ENCODE measurements around the gene BEAN1.

Gene BEAN1

GRCh38 chr16:66469291-66469946 lies 42.3 kb downstream of the BEAN1 start:
- DNase-seq (ENCODE audit: low read depth, low spot score), result no peak

GRCh38 chr16:66469947-66470546 lies 43.0 kb downstream of the BEAN1 start:
- DNase-seq (ENCODE audit: low read depth, low spot score), result no peak

GRCh38 chr16:66470556-66470955 lies 43.5 kb downstream of the BEAN1 start:
- no peak for DNase-seq (ENCODE audit: low read depth, low spot score)

- DNase-seq (ENCODE audit: low read depth, low spot score), result no peak
Observed at GRCh38 chr16:66471264-66471663, 44.2 kb downstream of the BEAN1 start.

GRCh38 chr16:66471716-66472393 lies 44.8 kb downstream of the BEAN1 start:
- no peak for DNase-seq (ENCODE audit: low read depth, low spot score)

GRCh38 chr16:66473051-66473571 lies 46.0 kb downstream of the BEAN1 start:
- DNase-seq (ENCODE audit: low read depth, low spot score), result no peak

GRCh38 chr16:66473654-66474519 lies 46.8 kb downstream of the BEAN1 start:
- DNase-seq (ENCODE audit: low read depth, low spot score), result no peak

- no peak for DNase-seq (ENCODE audit: low read depth, low spot score)
Observed at GRCh38 chr16:66474750-66475199, 47.7 kb downstream of the BEAN1 start.

- DNase-seq (ENCODE audit: low read depth, low spot score), result no peak
Observed at GRCh38 chr16:66475232-66475631, 48.1 kb downstream of the BEAN1 start.

GRCh38 chr16:66476328-66477027 lies 49.4 kb downstream of the BEAN1 start:
- DNase-seq (ENCODE audit: low read depth, low spot score), result no peak

- DNase-seq (ENCODE audit: low read depth, low spot score), result no peak
Observed at GRCh38 chr16:66477028-66477515, 50.0 kb downstream of the BEAN1 start.

GRCh38 chr16:66478733-66479511 lies 51.8 kb downstream of the BEAN1 start:
- DNase-seq (ENCODE audit: low read depth, low spot score), result no peak

GRCh38 chr16:66479661-66480264 lies 52.7 kb downstream of the BEAN1 start:
- no peak for DNase-seq (ENCODE audit: low read depth, low spot score)

GRCh38 chr16:66480265-66481080 lies 53.4 kb downstream of the BEAN1 start:
- DNase-seq (ENCODE audit: low read depth, low spot score), result no peak

GRCh38 chr16:66481081-66481942 lies 54.2 kb downstream of the BEAN1 start:
- no peak for DNase-seq (ENCODE audit: low read depth, low spot score)

GRCh38 chr16:66481943-66482390 lies 54.9 kb downstream of the BEAN1 start:
- no peak for DNase-seq (ENCODE audit: low read depth, low spot score)

GRCh38 chr16:66483689-66484452 lies 56.8 kb downstream of the BEAN1 start:
- DNase-seq (ENCODE audit: low read depth, low spot score), result no peak
